ENCODE results near the gene KCNIP4.

The KCNIP4 gene

GRCh38 chr4:20679951-20680350 lies 1268.6 kb downstream of the KCNIP4 start:
- Mint-ChIP-seq H3K4me3 (no peak overlapping the region), H3K9me3 (no peaks in the 10 kb centered on the region), H3K27ac (no peak overlapping the region), H3K4me1 (no peaks in the 10 kb centered on the region), H3K36me3 (no peaks in the 10 kb centered on the region), H3K27me3 (peaks cover 13% of the 10 kb centered on the region)
- ATAC-seq (ENCODE audit: low read depth) (no peak), DNase-seq (ENCODE audit: low spot score in 2 of 2) (no peak)

Data from memory B cell (primary cell).